IMR-90 (cell line): Measurements from ENCODE around the gene RNU6-1.

ENCODE experiments used
- CHD1 ChIP-seq: IDR thresholded peaks from 2 replicates; pipeline ENCODE4 v1.6.1; 2012; ENCODE audit warnings: low read depth, low read length, improper control_type of control experiment
- CTCF ChIP-seq: conservative IDR thresholded peaks from 2 replicates; pipeline ENCODE4 v1.5.1; 2012; ENCODE audit warnings: mild to moderate bottlenecking, low read depth, low read length, improper control_type of control experiment
- MAFK ChIP-seq: IDR thresholded peaks from 2 replicates; pipeline ENCODE4 v1.6.1; 2012; ENCODE audit warnings: low read depth, low read length, improper control_type of control experiment

GRCh38 chr15:67843571-67844387, 3.9 kb upstream of the RNU6-1 start:
- TF ChIP-seq CTCF (no peak), MAFK (no peak), CHD1 (no peak)
